ENCODE measurements around the gene UTP18.
"Not testable (repeated sequence)": the region's sequence is repeated elsewhere in the genome, so short reads cannot be mapped to it uniquely, and the experiment has no call there.

The UTP18 gene

DNA sequence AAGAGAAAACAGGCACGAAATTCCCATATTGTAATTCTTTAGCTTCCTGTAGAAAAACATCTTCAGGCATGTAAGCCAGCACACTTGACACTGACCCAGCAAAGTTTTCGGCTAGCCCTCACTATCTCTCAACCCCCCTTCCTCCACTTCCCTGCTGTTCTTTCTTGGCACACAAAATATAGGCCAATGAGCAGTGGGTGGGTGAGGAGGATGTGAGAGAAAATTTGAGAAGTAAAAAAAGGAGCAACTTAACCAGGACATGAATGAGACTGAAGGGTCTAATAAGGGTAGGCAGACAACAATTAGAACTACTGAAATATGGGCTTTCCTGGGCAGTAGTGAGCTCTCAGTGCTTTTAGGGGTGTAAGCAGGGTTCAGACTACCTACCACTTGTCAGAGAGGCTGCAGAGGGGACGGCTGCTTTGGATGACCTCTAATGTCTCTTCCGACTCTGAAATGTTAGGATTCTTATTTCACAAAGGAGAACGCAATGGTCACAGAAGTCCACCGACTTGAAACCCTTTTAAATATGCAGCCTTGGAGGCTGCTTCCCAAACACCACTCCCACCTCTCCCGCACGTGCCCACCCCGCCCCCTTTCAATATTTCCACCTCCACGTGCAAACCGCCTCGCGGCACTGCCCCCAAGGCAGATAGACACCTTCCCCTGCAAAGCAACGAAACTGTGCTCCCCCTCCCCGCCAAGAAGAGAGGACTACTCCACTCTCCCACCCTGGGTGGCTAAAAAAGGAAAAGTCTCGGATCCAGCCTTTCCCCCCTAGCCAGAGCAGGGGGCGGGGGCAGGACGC is 1.4 kb upstream of the UTP18 start:
- no peak for DNase-seq (ENCODE audit: low spot score)

DNA sequence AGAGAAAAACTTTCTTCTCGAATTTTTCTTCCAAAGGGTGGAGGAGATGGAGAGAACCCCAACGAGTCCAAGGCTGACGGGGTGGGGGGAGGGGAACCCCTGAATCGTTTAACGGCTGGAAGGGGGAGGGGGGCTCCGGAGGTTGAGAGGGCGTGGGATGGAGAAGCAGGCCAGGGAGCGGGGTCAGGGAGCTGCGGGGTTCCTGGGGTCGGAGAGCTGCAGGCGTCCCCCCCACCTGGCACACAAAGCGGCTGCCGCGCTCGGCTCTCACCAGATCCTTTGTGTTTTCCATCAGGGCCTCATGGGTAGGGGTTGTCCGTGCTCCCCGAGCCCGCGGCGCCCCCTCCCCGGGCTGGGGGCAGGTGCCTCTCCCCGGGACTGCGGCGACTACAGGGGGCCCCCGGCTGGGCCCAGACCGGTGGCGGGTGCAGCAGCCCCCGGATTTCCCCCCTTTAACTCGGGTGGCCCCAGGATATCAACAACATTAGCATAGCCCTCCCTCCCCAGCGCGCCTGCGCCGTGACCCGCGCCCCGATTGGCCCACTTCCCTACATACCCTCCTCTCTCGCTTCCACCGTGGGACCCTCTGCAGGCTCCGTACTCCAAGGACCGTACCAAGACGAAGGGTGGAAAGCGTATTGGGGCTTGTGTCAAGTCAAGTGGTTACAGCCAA is 646 bp upstream of the UTP18 start, which contains the start of gene MBTD1:
TSS of gene MBTD1 (minus strand) at position 486 of the 673 bp plus-strand sequence. CDS start 34,888 bp downstream, outside the sequence.
- peak; percentile 94 for DNase-seq (ENCODE audit: low spot score)

DNA sequence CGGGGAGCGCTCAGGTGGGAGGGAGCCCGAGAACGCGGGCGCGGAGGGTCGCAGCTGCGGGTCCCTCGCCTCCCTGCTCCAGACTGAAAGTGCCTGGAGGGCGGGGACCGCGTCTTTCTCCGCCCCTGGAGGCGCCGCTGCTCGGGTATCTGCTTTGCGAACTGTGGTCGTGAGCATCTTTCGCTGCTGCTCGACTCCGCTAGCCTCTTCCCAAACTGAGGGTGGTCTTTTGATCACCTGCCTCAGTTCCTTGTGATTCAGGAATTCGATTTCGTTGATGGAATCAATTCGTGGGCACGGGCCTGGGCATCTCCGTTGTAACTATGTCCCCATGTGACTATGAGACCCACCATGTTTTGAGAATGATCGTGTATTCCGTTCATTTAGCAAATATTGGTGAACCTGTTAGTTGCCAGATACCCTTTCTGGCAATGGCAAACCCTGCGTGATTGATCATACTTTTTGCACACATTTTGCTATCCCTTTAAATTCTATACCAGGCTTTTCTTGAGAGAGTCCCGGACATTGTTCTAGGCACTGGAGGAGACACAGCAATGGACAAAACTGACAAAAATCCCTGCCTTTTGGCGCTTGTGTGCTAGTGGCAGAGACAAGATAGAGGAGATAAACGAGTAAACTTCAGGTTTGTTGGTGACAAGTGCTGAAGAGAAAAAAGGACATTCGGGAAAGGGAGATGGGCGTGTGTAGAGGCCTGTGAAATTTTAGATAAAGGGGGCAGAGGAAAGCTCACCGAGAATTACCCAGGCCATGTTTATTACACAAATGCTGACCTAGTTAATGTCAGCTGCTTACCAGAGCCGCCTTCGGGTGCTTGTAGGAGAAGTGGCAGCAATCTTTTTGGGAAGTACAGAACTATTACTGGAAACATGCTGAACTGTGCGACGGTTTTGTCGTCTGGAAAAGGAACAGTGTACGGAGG is 948 bp downstream of the UTP18 start:
- DNase-seq (ENCODE audit: low spot score), result no peak

DNA sequence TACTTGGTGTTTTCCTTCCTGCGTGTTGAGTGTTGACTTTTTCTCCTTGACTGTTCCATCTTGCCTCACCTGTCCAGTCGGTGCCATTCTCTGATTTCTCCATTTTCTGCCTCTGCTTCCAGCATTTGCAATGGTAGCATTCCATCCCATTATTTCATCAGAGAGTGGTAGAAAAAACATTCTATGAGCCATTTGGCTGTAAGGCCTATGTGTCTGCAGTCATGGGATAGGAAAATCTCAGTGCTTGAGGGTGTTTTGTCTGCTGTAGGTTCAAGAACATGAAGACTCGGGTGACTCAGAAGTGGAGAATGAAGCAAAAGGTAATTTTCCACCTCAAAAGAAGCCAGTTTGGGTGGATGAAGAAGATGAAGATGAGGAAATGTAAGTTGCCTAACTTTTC is 2.7 kb downstream of the UTP18 start:
- DNase-seq (ENCODE audit: low spot score), result no peak

DNA sequence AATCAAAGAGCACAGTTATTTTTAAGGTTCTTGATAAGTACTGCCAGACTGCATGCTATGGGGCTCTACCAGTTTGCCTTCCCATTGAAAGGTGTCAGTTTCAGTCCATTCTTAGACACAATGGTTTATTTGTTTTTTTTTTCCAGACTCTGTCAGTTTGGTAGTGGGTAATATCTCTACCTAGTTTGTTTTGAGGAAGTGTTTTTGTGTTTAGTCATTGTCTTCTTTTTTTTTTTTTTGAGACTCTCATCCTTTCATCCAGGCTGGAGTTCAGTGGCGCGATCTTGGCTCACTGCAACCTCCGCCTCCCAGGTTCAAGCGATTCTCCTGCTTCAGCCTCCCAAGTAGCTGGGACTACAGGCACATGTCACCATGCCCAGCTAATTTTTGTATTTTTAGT is 4.1 kb downstream of the UTP18 start:
- not testable (repeated sequence) for DNase-seq (ENCODE audit: low spot score)

DNA sequence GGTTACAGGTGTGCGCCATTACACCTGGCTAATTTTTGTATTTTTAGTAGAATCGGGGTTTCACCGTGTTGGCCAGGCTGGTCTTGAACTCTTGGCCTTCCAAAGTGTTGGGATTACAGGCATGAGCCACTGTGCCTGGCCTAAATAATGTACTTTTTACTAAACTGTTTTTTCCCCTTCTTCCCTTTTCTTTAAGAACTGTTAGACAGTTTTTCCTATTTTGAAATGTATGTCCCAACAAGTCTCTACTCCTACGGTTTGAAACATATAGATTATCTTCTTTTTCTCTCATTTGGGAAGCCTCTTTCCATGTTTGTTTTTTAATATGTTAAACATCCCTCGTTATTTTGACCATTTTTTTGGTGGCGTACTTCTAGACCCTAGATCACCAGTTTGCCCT is 9.6 kb downstream of the UTP18 start:
- DNase-seq (ENCODE audit: low spot score), result no peak

DNA sequence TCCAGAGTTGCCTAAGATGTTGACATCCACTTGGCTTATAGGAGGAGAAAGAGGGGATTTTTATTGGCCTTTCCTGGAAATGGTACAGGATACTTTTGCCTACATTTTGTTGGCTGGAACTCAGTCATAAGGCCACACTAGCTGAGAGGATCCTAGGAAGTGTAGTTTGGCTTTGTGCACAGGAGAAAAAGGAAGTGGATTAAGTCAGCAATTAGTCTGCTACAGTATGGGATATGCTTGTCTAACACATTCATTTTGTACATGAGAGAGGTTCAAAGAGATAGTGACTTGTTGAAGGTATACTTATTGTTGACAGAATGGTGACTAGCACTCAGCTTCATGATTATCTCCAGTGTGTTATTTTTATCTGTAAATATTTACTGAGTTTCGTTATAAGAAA is 10.3 kb downstream of the UTP18 start:
- no peak for DNase-seq (ENCODE audit: low spot score)

DNA sequence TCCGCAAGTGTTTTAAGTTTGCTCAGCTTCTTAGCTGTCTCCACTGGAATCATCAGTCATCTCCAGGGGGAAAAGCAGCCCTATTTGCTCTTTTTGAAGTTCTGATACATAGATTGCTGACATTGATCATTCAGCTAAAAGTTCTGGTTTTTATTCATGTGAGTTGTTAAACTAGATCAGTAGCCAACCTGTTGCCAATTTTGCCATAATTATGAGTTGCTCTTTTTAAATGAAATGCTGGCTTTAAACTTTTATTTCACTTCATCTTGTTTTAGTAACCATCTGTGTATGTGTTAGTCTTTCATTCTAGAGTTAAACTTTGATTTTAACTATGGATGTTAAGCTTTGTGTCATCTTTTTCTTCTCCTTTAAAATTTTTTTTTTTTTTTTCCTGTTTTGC is 12.5 kb downstream of the UTP18 start:
- DNase-seq (ENCODE audit: low spot score), result no peak

DNA sequence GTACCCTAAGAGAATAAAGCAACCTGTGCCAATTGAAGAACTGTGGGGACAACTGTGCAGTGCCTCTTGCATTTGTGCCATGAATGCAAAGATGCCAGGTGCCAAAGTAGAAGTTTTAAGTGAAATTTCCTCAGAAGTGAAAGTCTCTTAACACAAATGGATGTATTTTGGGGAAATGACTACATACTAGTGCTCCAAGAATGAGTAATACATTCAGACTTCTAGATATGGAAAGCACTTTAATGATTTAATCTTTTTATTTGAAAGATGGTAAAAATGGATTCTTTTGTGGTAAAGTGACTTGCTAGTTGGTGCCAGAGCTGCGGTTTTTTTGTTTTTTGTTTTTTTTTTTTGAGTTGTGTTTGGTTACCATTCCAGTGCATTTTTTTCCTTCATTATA is 15.0 kb downstream of the UTP18 start:
- DNase-seq (ENCODE audit: low spot score), result no peak

DNA sequence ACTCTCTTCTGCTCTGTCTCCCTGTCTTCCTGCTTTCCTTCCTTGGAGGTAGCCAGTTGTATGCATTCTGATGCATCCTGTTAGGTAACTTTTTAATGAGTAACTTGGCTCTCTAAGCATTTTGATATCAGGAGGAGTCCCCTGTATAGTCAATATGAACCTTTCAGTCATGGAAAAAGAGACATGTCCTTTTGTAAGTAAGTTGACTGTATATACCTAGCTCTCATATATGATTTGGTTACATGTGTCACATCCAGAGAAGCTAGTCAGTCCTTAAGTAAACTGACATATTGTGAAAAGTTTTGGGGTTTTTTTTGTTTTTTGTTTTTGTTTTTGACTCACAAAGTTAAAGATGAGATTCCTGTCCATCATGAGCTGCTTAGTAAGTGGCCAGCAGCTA is 18.8 kb downstream of the UTP18 start:
- no peak for DNase-seq (ENCODE audit: low spot score)

DNA sequence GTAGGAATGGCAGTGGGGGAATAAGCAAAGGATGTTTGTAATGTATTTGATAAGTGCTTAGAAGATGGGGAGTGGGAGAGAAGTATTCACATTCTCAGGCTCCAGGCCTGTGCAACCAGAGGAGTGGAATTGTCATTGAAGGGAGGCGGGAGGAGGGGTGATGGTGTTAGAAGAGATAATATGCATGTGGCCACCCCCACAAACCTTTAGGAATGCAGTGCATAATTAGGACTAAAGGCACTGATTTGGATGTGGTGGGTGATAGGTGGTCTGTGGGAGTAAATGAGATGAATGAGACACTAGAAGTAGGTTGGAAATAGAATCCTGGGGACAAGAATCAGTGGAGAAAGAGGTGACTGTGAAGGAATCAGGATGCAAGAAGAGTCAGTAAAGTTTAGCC is 27.1 kb downstream of the UTP18 start:
- no peak for DNase-seq (ENCODE audit: low spot score)

DNA sequence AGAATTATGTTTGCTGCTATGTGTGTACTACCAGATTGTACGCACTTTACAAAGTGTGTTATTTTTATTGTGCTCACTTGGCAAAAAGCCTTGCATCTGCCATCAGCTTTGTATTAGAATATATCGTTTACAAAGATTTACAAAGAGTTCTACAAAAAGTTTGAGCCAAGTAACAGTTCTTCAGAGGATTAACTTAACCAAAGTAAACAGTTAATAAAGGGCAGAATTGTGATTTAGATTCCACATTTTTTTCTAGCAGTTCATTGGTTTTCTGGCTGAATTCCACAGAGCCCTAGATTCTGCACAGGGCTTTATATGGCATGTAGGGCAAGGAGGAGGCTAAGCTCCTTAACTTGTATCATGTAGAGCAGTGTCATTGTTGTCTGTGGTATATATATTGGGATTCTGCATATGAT is 29.4 kb downstream of the UTP18 start:
- no peak for DNase-seq (ENCODE audit: low spot score)

DNA sequence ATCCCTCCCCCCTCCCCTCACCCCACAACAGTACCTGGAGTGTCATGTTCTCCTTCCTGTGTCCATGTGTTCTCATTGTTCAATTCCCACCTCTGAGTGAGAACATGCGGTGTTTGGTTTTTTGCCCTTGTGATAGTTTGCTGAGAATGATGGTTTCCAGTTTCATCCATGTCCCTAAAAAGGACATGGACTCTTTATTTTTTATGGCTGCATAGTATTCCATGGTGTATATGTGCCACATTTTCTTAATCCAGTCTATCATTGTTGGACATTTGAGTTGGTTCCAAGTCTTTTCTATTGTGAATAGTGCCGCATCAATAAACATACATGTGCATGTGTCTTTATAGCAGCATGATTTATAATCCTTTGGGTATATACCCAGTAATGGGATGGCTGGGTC is 34.0 kb downstream of the UTP18 start:
- DNase-seq (ENCODE audit: low spot score), result not testable (repeated sequence)

DNA sequence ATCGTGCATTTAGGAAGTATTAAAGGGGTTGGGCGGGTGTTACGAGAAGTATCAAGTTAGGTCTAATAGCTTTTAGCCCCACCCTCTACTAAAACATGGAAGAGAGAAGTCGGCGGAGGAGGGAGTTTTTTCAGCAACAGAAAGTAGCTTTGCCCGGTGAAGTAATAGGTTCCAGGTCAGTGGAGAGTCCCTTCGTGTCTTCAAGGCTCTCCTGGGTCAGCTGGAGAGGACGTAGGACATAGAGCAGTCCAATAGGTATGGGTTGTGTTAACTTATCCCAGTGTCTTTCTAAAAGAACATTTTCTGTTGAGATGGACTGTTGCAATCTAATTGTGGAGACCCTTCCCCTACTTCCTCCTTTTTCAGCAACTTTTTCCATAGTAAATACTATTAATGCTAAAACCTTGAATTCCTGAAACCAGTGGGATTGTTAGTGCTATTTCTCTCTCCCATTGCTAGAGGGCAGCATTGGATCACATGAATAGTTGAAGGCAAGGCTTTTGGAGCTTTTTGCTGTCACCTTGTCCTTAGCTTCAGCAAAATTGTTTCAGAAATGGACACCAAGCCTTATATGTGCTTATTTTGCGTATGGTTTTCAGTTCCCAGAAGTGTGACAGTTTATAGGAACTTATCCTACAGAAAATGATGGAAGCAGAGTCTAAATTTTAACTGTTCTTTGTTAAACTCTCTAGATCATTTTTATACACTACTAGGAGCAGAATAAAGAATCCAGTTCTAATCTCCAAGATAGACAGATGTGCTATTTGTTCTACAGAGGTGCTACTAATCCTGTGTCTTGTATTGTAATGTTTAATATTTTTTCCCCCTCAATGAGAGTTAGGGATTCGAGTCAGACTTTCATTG is 38.4 kb downstream of the UTP18 start:
- DNase-seq (ENCODE audit: low spot score), result peak; percentile 12

DNA sequence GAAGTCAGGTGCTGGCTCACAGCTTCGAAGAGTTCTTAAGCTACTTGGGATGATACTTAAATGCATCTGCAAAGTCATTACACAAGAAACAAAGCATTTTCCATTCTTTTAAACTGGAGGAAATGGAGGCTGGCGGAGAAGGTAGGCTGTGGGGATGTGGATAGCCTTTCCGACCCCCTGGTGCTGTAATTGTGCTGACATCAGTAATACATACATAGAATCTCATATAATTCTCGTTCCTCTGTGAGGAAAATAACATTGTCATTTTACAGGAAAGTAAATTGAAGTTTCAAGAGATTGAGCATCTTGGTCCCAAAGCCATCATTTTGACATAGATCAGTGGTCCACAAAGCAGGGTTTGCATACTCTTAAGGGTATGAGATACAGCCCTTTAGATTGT is 39.5 kb downstream of the UTP18 start:
- no peak for DNase-seq (ENCODE audit: low spot score)

DNA sequence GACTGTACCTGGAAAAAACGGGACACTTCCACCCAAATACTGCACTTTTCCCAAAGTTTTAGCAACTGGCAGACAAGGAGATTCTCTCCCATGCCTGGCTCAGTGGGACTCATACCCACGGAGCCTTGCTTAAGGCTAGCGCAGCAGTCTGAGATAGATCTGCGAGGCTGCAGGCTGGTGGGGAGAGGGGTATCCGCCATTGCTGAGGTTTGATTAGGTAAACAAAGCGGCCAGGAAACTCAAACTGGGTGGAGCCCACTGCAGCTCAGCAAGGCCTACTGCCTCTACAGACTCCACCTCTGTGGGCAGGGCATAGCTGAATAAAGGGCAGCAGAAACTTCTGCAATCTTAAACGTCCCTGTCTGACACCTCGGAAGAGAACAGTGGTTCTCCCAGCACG is 44.8 kb downstream of the UTP18 start:
- DNase-seq (ENCODE audit: low spot score), result no peak

DNA sequence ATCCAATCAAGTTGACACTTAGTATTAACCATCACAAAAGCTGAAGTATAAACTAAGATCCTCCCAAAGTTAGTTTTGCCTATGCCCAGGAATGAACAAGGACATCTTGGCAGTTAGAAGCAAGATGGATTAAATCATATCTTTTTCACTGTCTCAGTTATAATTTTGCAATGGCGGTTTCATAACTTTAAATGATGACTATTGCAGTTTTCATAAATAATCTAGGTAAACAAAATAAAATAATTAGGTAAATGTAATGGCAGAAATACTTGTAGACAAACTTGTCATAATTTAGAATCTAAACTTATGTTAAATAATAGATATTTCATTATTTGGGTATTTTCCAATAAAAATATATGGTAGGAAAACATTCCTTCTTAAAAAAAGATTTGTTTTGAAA is 51.7 kb downstream of the UTP18 start:
- not testable (repeated sequence) for DNase-seq (ENCODE audit: low spot score)

DNA sequence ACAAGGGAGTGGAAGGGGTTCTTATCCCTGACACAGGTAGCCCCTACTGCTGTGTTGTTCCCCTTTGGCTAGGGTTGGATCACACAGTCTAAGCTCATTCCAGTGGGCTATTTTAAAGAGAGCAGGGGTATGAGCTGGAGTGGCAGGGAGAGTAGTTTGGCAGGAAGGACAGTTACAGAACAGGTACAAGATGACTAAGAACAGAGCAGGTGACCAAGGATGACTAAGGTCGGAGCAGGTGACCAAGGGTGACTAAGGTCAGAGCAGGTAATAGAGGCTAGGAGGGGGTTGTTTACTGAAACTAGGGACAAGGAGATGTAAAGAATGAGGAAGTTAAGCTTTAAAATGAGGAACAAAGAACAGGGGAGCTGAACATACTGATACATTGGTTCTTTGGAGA is 58.8 kb downstream of the UTP18 start:
- no peak for DNase-seq (ENCODE audit: low spot score)

DNA sequence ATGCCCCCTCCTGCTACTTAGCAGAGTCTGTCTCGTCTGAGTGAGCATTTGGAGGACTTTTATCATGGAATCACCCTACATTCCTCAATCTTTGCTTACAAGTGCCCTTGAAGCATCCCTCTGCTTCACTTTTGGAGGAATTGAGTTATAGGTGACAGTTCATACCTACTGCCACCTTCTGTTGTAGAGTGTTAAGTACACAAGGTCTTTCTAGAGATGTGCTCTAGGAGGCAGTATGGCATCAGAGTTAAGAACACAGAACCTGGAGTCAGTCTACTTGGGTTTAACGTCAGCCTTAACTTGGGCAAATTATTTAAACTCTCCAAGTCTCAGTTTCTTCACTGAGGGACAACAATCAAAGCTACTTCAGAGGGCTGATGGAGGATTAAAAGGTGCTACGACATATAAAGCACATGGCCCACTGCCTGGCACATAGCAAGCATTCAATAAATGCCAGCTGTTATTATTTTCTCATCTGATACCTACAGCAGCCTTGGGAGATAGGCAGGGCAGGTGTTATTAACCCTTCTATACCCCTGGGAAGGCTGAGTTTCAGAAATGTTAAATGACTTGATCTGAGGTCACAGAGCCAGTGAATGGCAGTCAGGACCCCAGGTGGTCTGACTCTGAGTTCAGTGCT is 62.2 kb downstream of the UTP18 start:
- peak; percentile 27 for DNase-seq (ENCODE audit: low spot score)

DNA sequence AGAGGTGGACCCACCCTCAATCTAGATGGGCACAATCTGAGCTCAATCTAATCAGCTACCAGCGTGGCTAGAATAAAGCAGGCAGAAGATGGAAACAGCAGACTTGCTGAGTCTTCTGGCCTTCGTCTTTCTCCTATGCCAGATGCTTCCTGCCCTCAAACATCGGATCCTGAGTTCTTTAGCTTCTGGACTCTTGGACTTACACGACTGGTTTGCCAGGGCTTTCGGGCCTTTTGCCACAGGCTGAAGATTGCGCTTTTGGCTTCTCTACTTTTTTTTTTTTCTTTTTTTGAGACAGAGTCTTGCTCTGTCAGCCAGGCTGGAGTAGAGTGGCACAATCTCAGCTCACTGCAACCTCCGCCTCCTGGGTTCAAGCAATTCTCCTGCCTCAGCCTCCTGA is 65.1 kb downstream of the UTP18 start:
- no peak for DNase-seq (ENCODE audit: low spot score)
